HG03103 (cell line): Measurements from ENCODE around the gene KCNK18.

Source experiments
- ATAC-seq: cut with Tn5 transposase; IDR thresholded peaks from one replicate; pipeline ENCODE4 v1.9.1; 2021; ENCODE audit warnings: low read depth; ENCODE audit not compliant: unreplicated experiment

KCNK18 gene

DNA sequence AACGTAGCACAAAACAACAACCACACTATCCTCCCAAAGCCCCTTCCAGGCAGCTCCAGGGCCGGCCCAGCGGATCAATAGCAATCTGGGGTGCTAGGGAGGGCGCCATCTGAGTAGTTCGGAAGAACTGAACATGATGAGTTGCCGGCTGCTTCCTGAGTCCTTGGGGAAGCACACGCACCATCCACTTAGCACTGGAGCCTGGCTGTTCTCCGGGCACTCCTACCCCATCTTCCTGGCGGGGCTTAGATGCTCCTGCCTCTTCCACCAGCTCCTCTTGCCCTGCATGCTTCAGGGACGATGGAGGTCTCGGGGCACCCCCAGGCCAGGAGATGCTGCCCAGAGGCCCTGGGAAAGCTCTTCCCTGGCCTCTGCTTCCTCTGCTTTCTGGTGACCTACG lies at the start of gene KCNK18:
Gene KCNK18, plus strand, starts transcription at position 301 of the 400 bp plus-strand sequence. Its CDS starts 0 bp downstream, at position 301.
- no peak for ATAC-seq

DNA sequence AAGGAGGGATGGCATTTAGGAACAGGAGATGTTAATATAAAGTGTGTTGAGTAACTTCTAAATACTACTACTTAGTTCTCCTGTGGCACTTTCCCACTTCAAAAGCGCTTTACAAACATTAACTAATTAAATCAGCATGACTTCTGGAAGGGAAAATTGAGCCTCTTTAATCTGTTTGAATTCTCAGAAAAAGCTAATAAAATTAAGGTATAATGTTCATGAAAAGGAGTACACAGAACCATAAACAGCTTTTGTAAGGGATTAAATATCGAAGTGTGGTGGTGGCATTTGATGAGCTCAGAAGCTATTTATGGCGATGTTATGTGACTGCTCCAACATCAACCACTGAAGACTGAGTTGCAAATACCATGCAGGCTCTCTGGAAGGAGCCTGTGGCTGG lies 49.0 kb upstream of the KCNK18 start:
- ATAC-seq = no peak

DNA sequence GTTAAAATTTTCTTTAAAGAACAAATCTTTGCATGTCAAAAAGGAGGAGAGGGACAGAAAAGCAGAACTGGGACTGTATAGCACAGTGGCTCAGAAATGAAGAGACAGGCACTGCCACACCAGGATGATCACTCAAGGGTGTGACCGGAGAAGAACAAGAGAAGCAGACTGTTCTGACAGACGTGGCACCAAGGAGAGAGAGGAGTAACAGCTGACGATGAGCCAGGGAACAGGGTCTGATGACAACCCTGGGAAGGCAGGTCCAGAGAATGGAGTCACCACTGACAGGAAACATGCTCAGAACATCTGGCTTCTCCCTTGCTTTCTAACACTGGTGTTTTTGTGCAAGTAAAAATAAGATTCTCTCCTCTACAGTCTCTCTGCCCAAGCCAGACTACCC lies 44.6 kb upstream of the KCNK18 start:
- ATAC-seq = no peak

DNA sequence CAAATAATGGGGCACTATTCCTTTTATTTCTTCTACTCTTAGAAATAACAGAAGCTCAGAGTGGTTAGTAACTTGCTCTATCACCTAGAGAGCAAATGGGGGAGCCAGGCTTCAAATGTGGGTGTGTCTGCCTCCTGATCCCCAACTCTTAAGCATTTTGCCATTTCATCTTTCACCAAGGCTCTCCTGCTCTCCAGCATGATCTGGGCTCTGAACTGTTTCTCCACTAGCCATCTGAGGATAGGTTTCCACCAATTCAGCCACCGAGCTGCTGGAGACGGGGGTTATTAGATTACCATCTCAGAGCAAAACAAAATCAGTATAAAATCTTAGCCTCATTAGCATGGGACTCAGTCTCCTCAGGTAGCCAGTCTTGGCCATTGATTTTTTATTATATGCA lies 39.0 kb upstream of the KCNK18 start:
- ATAC-seq = no peak

DNA sequence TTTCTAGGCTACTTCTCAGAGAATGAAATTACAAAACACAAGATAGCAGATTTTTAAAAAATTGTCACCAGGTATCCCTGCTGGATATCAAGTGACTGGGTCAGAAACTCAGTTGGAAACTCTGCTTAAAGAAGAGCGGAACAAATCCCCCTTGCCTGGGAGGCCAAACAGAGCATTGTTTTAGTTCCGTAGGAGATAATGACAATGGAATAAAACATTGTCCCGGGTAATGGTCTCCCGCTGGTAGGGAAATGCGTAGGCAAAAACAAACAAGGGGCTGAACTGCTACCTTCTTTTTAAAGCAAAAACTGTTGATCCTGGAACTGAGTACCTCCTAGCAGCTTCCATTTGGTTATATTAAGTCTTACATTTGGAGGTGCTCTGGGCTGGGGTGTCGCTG lies 37.9 kb upstream of the KCNK18 start:
- no peak for ATAC-seq

DNA sequence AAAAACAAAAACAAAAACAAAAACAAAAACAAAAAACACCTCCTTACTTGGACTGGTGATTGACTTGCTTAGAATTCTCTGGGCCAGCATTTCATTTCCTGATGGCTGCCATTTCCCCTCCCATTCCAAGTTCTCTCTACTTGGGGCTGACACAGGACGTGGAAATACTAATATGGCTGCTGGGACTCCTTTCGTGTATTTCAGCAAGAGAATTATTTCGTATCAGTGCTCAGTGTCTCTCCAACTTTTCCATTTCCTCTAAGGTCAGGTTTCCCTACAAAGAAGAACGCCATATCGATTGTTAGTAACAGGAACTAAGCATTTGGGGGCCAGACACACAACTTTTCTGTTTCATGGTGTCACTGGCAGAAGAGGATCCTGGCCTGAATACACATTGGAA lies 36.7 kb upstream of the KCNK18 start:
- no peak for ATAC-seq

DNA sequence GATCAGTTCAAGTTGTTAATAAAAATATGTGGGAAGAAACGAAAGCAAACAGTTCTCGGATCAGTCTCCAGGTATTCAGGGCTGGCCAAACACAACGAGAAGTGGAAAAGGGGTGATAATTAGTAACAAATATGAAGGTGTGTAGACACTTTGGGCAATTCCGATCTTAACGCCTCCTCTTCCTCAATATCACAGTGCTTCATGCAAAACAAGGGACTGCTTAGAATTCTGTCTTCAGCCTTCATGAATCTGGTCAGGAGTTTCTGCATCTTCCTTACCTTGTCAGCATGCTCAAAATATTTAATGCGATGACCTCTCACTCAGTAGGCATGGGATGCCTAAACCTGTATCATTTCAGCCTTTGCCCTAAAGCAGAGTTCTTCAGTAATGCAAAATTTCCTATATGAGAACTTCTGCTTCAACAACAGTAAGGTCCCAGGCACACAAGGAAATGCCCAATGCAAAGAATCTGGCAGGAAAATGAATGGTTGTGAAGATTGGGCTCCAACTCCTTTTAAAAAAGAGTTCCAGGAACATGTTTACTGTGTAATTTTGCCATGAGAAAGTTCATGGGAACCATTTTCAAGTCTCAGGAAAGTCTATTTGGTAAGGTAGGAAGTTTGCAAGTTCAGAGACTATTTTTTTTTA lies 35.8 kb upstream of the KCNK18 start:
- no peak for ATAC-seq

DNA sequence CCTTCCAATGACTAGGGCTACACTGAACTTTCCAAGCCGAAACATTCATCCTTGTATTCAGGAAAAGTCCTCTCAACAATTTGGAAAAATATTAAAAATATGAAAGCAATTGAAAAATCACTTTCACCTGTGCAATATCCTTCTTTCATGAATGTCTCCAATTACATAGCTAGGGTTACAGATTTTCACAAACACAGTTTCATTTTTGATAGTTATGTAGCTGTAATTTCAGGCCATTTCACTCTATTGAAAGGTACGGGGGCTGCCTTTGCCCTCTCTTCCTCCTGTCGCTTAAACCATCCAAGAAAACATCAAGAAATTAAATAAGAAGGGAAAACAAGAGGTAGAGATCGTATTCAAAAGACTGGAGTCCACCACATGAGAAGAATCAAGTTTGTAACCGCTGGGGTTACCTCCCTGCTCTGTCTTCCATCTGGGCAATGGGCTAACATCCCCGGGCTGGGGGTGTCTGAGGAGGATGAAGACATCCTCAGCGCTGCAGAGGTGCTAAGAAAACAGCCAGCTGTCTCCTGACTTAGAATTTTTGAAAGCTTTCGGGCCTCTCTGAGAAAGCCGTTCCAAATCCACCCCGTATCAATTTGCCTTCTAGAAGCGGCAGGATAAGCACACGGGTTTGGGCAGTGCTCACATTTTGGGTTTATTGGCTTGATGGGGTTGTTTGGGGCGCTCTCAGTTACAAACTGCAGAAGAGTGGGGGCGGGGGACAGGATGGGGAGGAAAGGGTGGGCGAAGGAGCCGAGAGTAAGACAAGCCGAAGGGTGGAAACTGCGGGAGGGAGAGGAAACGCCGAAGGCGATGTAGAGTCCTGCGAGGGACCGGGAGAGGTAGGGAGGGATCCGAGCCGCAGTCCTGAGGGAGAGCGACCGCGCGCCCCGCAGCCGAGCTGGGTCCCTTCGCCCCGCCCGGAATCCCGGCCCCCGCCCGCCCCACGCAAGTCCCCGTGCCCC lies 34.9 kb upstream of the KCNK18 start:
- no peak for ATAC-seq

DNA sequence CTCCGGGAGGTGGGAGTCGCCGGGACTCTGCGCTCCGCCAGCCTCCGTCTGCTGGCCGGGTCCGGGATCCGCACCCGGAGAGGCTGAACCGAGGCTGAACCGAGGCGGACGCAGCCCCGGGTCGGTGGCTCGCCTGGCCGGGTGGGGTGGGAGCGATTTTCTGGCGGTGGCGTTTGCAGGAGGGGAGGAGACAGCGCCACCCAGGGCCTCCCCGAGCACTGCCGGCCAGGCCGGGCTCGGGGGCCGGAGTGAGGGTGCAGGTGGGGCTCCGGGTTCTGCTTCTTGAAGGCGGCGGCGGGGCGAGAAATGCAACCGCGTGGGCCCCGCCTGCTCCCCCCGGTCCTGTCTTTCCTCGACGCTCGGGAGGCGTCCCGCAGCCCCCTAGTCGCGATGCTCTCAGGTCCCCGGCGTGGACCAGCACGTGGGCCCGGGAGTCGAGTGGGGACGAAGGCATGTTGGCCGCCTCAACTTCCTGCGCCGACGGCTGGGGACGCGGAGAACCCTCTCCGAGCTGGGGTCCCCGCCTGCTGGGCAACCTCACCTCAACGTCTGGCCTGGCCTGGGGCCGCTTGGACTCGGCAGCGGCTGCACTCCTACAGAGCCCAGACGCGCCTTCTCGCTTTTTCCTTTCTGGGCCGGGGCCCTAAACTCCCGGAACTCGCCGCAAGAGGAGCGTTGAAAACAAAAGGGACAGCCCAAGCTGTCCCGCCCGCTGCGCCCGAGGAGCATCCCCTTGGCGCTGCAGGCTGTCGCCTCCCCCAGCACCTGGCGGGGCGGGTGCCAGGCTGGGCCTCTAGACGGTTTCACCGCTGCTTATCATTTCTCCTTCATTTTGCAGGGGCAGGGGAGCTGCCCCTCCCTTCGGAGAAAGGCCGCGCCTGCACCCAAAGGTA lies 34.0 kb upstream of the KCNK18 start:
- no peak for ATAC-seq

DNA sequence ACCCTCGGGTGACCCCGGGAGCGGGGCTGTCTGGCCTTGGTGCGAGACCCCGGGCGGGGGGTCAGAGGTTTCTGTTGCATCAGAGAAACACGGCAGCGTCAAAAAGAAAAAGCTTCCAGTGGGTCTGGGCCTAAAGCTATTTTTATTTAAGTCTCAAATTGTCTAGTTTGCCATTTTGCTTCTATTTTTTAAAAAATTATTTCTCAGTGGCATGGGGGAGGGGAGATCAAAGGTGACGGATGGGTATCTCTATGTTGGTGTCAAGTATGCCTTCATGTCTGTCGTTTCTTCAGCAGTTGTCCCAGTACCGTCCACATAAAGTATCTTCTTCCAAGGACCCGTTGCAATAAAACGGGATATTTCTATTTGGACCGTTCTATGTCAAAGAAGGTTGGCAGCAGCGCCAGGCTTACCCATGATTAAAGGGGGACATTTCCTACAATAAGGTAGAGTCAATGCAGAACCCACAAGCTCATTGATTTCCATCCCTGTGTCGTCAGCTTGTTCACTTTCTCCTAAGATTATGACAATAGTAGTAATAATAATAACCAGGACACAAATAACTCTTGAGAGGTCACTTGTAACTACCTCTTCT lies 33.2 kb upstream of the KCNK18 start:
- ATAC-seq = no peak

DNA sequence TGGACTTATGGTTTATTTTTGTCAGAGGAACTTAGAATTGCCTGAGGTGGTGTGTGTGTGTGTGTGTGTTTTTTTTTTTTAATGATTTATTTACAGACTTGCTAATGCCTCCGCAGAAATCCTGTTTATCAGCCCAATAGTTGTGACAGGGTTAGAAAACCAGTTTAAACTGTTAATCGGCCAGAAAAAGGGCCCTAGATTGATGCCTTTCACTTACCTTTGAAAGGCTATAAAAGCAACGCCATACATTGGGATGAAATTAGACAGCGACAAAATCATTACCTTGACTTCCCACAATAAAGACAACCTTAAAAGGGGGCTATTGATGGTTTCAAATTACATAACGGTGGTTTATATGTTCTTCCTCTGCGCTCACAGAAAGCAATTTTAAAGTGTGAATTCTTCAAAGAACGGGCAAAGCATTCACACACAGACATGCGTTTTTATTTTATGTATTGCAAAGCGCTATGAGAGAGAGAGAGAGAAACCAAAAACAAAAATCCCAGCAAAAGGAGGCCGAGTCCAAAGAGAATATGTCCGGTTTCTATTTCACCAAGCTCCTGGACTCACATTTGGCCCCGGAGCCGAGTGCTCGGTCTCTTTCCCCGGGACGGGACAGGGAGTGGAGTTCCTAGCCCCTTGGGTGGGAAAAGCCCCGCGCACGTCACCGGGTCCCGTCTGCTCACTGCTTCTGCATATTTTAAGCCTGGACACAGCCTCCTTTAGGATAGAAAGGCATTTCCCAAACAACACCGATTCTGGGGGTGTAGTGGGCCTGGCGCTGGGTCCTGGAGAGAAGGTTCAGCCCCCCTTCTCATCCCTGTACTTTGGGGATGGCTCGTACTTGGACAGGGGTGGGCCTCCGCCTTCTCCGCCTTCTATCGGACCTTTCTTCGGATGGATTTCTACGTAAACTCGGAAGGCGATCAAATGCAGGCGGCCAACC lies 32.4 kb upstream of the KCNK18 start:
- ATAC-seq = no peak

DNA sequence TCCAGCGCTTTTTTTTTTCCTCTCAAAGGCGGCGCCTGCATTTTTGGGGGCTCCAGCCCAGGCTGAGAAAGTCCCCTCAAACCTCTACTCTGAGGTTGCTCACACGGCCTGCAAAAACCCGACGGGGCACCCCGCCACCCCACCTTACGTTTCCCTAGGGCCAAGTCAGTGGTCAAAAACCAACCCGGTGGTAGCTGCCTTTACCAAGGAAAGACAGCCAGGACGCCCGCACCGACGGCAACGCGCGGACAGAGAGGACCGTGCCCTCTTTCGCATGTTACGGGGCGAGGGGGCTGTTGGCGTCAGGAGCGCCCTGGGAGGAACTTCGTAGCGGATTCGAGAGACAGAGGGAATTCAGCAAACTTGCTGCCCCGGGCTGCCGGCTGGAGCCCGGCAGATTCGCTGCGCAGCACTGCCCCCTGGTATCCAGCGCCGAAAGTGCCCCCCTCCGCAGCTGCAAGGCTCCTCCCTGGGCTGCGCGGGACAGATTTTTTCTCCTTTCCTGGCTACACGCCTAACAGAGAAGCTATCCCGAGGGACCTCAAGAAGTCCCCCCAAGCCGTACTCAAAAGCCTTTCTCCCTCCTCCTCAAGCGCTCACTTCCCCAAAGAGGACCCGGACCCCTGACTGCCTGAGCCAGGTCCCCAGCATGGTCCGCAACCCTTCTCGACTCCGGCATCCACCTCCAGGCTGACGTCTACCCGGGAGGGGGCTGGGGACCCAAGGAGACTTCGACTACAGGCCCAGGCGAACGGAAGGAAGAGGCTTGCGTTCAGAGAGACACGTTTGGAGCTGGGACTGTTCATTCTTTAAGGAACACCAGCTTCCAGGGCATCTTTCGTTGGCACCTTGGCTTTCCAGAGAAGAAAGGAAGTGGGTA lies 31.5 kb upstream of the KCNK18 start:
- ATAC-seq = no peak

DNA sequence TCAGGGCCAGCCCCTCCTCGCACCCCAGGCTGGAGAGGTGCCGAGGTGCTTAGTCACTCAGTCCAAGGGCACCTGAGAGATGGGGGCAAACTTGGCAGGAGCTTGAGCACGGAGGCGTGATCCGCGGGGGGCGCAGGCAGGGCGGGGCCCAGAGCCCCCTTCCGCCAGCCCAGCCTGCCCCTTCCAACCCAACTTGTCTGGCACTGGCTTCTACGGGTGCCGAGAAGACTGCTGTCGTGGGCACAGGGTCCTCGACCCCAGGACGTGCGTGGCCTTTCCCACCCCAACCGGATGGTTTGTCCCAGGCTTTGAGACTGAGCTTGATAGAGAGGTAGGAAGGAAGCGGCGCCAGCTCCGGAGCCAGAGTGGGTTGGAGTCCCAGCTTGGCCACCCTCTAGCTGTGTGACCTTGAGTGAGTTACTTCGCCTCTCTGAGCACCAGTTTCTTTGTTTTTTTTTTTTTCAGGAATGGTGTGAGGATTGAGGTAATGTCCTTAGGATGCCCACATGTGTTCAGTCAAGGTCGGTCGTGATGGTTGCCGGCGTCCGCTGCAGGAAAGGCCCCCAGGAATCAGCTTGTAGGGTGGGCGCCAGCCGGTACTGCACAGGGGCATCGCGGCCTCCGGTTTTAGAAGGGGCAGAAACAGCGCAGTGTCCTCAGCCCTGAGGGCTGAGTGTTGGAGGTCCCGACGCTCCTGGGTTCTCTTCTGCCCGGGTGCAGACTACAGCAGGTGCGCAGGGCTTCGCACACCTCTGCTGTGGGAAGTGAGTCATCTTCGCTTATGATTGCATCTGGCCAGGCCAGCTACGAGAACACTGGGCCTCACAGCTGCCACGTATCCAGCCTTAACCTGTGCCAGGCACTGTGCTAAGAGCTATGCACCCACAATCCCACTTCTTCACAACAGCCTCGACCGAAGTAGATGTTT lies 30.6 kb upstream of the KCNK18 start:
- ATAC-seq = no peak

DNA sequence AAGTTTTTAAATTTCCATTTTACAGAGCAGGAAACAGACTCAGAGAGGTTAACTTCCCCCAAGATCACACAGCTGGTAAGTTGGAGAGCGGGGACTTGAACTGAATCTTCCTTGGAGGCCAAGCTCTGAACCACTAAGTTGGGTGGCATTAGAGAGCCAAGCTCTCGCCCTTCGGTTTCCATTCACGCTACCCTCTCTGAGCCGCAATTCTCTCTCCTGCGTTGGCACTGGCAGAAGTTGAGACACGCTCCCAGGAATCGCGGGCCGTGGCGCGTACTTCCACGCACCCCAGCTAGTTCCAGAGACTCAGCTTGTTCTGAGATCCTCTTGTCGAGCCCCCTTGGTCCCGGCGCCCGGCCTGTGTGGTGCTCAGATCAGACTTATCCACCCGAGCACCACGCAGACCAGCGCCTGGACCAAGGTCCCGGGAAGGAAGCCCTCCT lies 29.9 kb upstream of the KCNK18 start:
- ATAC-seq = no peak

DNA sequence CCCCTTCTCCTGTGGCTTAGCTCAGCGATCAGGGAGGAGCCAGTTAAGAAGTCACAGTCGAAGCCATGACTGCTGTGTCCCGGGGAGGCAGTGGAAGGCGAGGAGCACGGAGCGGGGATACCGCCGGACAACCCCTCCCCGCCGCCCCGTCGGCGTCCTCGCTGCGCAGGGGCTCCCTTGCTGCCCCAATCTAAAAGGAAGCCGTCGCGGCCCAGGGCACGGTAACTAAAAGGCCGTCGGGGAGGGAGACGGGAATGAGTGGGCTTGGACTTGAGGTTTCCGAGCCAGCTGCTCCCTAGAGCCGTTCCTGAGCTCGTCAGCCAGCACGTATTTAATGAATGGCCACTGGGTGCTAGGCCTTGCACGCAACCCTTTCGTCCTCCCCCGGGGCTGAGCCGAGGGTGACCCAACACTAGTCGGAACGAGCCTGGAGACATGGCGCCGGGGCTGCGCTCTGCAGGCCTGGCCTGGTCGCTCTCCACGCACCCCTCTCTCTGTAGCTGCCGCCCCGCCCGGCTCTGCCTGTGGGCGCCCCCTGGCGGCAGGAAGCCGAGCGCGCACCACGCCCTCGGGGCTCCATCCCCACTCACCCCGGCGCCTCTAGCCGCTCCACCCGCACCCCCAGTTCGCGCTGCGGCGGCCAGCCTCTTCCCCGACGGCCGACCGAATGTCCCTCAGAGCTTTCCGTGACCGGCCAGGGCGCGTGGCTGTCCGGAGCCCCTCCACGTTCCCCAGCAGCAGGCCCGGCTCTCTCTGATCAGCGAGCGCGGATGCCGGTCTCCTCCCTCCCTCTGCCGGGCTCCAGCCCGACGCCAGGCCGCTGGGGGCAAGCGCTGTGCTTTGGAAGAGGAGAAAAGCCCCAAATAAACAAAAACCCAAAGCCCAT lies 29.3 kb upstream of the KCNK18 start:
- ATAC-seq = peak; percentile 94

DNA sequence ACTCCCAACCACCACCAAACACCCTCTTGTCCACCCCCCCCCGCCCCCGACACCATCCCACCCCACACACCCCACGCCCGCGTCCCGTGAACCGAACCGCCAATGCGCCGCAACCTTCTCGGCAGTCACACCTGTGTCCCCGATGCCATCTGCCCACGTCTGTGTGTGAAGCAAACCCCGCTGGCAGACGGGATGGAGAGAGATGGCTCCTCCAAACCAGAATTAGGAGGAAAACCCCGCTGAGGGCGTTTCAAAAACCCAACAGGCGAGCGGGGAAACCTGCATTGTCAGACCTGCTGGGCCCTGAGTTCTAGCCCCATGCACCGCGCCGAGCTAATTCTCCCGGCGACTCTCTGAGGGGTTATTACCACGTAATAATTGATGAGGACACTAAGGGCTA lies 28.6 kb upstream of the KCNK18 start:
- no peak for ATAC-seq
